ENCODE data around the gene DAND5. TPM values are rescaled to one million over a fixed set of nuclear protein-coding genes. Genes with fewer than 3 reads are reported as not detected.

DAND5 gene
- polyA plus RNA-seq, 1 donor (not counting 4 experiments of a cell fraction or from before 2014, with no cell fraction given) = not detected

- Histone ChIP-seq H3K4me3 (ENCODE audit: control insufficient read depth in 2 of 3, extremely low read depth in 1 of 3, insufficient read depth in 2 of 3, low read depth in 1 of 3, low read length in 3 of 3) (no peak overlapping the region), H3K27me3 (ENCODE audit: control insufficient read depth, extremely low read depth, insufficient read depth, low read length) (peaks cover 7% of the 10 kb centered on the region), H3K36me3 (ENCODE audit: control insufficient read depth in 2 of 2, extremely low read depth in 1 of 2, insufficient read depth in 2 of 2, low read length in 2 of 2) (no peaks in the 10 kb centered on the region), H3K9me3 (ENCODE audit: control insufficient read depth, low read depth, low read length) (no peaks in the 10 kb centered on the region), H3K27ac (ENCODE audit: control insufficient read depth, insufficient read depth, low read length) (no peak overlapping the region), H3K9me1 (ENCODE audit: control insufficient read depth, extremely low read depth, insufficient read depth, low read length) (no peaks in the 10 kb centered on the region), H3K79me2 (ENCODE audit: control insufficient read depth, insufficient read depth, low read length) (peaks cover 71% of the 10 kb centered on the region), H3K9ac (ENCODE audit: control insufficient read depth, extremely low read depth, insufficient read depth, low read length) (no peak overlapping the region), H3K4me2 (ENCODE audit: control insufficient read depth, extremely low read depth, insufficient read depth, low read depth, low read length) (peak overlapping the region; percentile 86), H4K20me1 (ENCODE audit: control insufficient read depth, extremely low read depth, insufficient read depth, low read length) (no peaks in the 10 kb centered on the region), H2AFZ (ENCODE audit: control insufficient read depth, low read length) (no peak overlapping the region), H3K4me1 (ENCODE audit: control insufficient read depth, extremely low read depth, insufficient read depth, low read length) (peaks cover 83% of the 10 kb centered on the region)
- DNase-seq (ENCODE audit: low read depth, low spot score) (no peak), FAIRE-seq (no peak)
- dilution Hi-C loops (cut with MboI; ENCODE audit: extremely low pct_ligation_motif_present, low sequenced_read_pairs) = no loop called here
- no peak for TF ChIP-seq EZH2 (IDR thresholded peaks at IDR 0.05; ENCODE audit: low read length)
- no peak for TF ChIP-seq CTCF (optimal IDR thresholded peaks at IDR 0.05 in 1 of 3, IDR thresholded peaks at IDR 0.05 in 1 of 3, conservative IDR thresholded peaks at IDR 0.05 in 1 of 3; ENCODE audit: extremely low read depth in 1 of 3, insufficient read depth in 2 of 3, low read length in 3 of 3)
Measured at GRCh38 chr19:13011653-13012389, 42.4 kb downstream of the DAND5 start.

- H3K27me3 ChIP-seq (ENCODE audit: control insufficient read depth, extremely low read depth, insufficient read depth, low read length) = peaks cover 7% of the 10 kb centered on the region
Measured at GRCh38 chr19:13012390-13012689, 43.0 kb downstream of the DAND5 start.

More at GRCh38 chr19:13012390-13012689, 43.0 kb downstream of the DAND5 start:
- Histone ChIP-seq H3K4me1 (ENCODE audit: control insufficient read depth, extremely low read depth, insufficient read depth, low read length) (peaks cover 82% of the 10 kb centered on the region), H3K36me3 (ENCODE audit: control insufficient read depth in 2 of 2, extremely low read depth in 1 of 2, insufficient read depth in 2 of 2, low read length in 2 of 2) (no peaks in the 10 kb centered on the region), H3K79me2 (ENCODE audit: control insufficient read depth, insufficient read depth, low read length) (peaks cover 72% of the 10 kb centered on the region), H3K27ac (ENCODE audit: control insufficient read depth, insufficient read depth, low read length) (peak overlapping the region; percentile 95), H3K9me3 (ENCODE audit: control insufficient read depth, low read depth, low read length) (no peaks in the 10 kb centered on the region), H3K9me1 (ENCODE audit: control insufficient read depth, extremely low read depth, insufficient read depth, low read length) (no peaks in the 10 kb centered on the region), H2AFZ (ENCODE audit: control insufficient read depth, low read length) (no peak overlapping the region), H3K4me3 (ENCODE audit: control insufficient read depth in 2 of 3, extremely low read depth in 1 of 3, insufficient read depth in 2 of 3, low read depth in 1 of 3, low read length in 3 of 3) (peak overlapping the region in 2 of 3 experiments; percentile 59 to 60), H4K20me1 (ENCODE audit: control insufficient read depth, extremely low read depth, insufficient read depth, low read length) (no peaks in the 10 kb centered on the region), H3K9ac (ENCODE audit: control insufficient read depth, extremely low read depth, insufficient read depth, low read length) (peak overlapping the region; percentile 92), H3K4me2 (ENCODE audit: control insufficient read depth, extremely low read depth, insufficient read depth, low read depth, low read length) (peak overlapping the region; percentile 86)
- dilution Hi-C loops (cut with MboI; ENCODE audit: extremely low pct_ligation_motif_present, low sequenced_read_pairs) = no loop called here
- FAIRE-seq (no peak), DNase-seq (ENCODE audit: low read depth, low spot score) (no peak)
- TF ChIP-seq EZH2 (IDR thresholded peaks at IDR 0.05; ENCODE audit: low read length) (no peak), CTCF (optimal IDR thresholded peaks at IDR 0.05 in 1 of 3, IDR thresholded peaks at IDR 0.05 in 1 of 3, conservative IDR thresholded peaks at IDR 0.05 in 1 of 3; ENCODE audit: extremely low read depth in 1 of 3, insufficient read depth in 2 of 3, low read length in 3 of 3) (no peak)
